Measurements from ENCODE around the gene FAM98C. TPM values are rescaled to one million over a fixed set of nuclear protein-coding genes. Genes with fewer than 3 reads are reported as not detected.

FAM98C gene
- total RNA-seq: 10 to 100 TPM; 24.1 to 42.3 (median 30.1) TPM
- long read RNA-seq, donor 1, transcript FAM98C-201 (8 exons, 1,271 nt): major isoform, 10 of 26 reads
- long read RNA-seq, donor 1, partial matches to known transcripts: 8 of 26 reads
- long read RNA-seq, donor 1, other reads (novel, unspliced or antisense): 6 of 26 reads
- long read RNA-seq, donor 2, transcript FAM98C-201 (8 exons, 1,271 nt): major isoform, 13 of 21 reads
- long read RNA-seq, donor 2, partial matches to known transcripts: 3 of 21 reads
- long read RNA-seq, donor 2, other reads (novel, unspliced or antisense): 5 of 21 reads

GRCh38 chr19:38402967-38403674 lies at the start of gene FAM98C:
FAM98C (plus strand) TSS chr19:38403093; CDS start chr19:38403154, 61 bp downstream.
- Histone ChIP-seq H3K4me1 (ENCODE audit: low read depth) (no peaks in the 10 kb centered on the region), H3K9me3 (no peaks in the 10 kb centered on the region), H3K4me3 (peak within 1 kb of the TSS; percentile 85), H3K36me3 (ENCODE audit: low read depth) (no peaks in the 10 kb centered on the region)
- ATAC-seq: peak; percentile 98
- intact Hi-C loops (cut with DNase I, micrococcal nuclease): loop anchor here in 1 of 2 donors (10.0 kb wide), 1 partner anchor 232 kb away; no protein-coding TSS in a partner anchor
- TF ChIP-seq CTCF (IDR thresholded peaks at IDR 0.05): peak; percentile 99
- peak; percentile 98 for DNase-seq

GRCh38 chr19:38355728-38356725 lies 46.9 kb upstream of the FAM98C start:
- intact Hi-C loops (cut with DNase I, micrococcal nuclease): no loop called here
- no peak for DNase-seq
- no peak for ATAC-seq
- no peak overlapping the region for H3K4me3 ChIP-seq
- H3K9me3 ChIP-seq: no peaks in the 10 kb centered on the region
- no peaks in the 10 kb centered on the region for H3K4me1 ChIP-seq (ENCODE audit: low read depth)
- no peak for TF ChIP-seq CTCF (IDR thresholded peaks at IDR 0.05)
- H3K36me3 ChIP-seq (ENCODE audit: low read depth): no peaks in the 10 kb centered on the region

GRCh38 chr19:38358071-38358470 lies 44.8 kb upstream of the FAM98C start:
- TF ChIP-seq CTCF (IDR thresholded peaks at IDR 0.05): no peak
- Histone ChIP-seq H3K9me3 (no peaks in the 10 kb centered on the region), H3K4me1 (ENCODE audit: low read depth) (peaks cover 11% of the 10 kb centered on the region), H3K36me3 (ENCODE audit: low read depth) (no peaks in the 10 kb centered on the region), H3K4me3 (no peak overlapping the region)
- intact Hi-C loops (cut with DNase I, micrococcal nuclease): no loop called here
- no peak for DNase-seq
- no peak for ATAC-seq

GRCh38 chr19:38359242-38360021 lies 43.5 kb upstream of the FAM98C start:
- TF ChIP-seq CTCF (IDR thresholded peaks at IDR 0.05): no peak
- Histone ChIP-seq H3K4me1 (ENCODE audit: low read depth) (peaks cover 12% of the 10 kb centered on the region), H3K9me3 (no peaks in the 10 kb centered on the region), H3K36me3 (ENCODE audit: low read depth) (no peaks in the 10 kb centered on the region), H3K4me3 (no peak overlapping the region)
- DNase-seq: no peak
- intact Hi-C loops (cut with DNase I, micrococcal nuclease): no loop called here
- no peak for ATAC-seq

GRCh38 chr19:38360351-38360750 lies 42.5 kb upstream of the FAM98C start:
- DNase-seq (no peak), ATAC-seq (no peak)
- Histone ChIP-seq H3K9me3 (peaks cover 4% of the 10 kb centered on the region), H3K36me3 (ENCODE audit: low read depth) (no peaks in the 10 kb centered on the region), H3K4me3 (no peak overlapping the region), H3K4me1 (ENCODE audit: low read depth) (peaks cover 12% of the 10 kb centered on the region)
- no peak for TF ChIP-seq CTCF (IDR thresholded peaks at IDR 0.05)
- intact Hi-C loops (cut with DNase I, micrococcal nuclease): no loop called here
